Measurements from ENCODE around the gene TFRC. TPM values are rescaled to one million over a fixed set of nuclear protein-coding genes. Genes with fewer than 3 reads are reported as not detected.

The TFRC gene
- total and polyA plus RNA-seq, 3 donors from 2014 or later: 38.6 to 77.0 (median 72.1) TPM

GRCh38 chr3:196122688-196123046, 40.8 kb upstream of the TFRC start:
- Histone ChIP-seq H3K27me3 (no peaks in the 10 kb centered on the region), H3K4me1 (peaks cover 6% of the 10 kb centered on the region), H3K27ac (no peak overlapping the region), H3K4me3 (no peak overlapping the region), H3K9me3 (no peaks in the 10 kb centered on the region), H3K36me3 (ENCODE audit: low read depth, missing control alignments) (no peaks in the 10 kb centered on the region)
- DNase-seq: no peak
- TF ChIP-seq POLR2A (IDR thresholded peaks at IDR 0.05) (no peak), CTCF (IDR thresholded peaks at IDR 0.05) (no peak)
- WGBS, 2 donors: 91 to 95% methylated on average over 8 of the region's 8 CpGs
- intact Hi-C loops (cut with DNase I; ENCODE audit: low total_unique reads): no loop called here

- no peaks in the 10 kb centered on the region for H3K27me3 ChIP-seq
- peaks cover 6% of the 10 kb centered on the region for H3K4me1 ChIP-seq
- peak; percentile 59 for DNase-seq
- intact Hi-C loops (cut with DNase I; ENCODE audit: low total_unique reads): no loop called here
- WGBS, 2 donors: 61 to 79% methylated on average over 16 of the region's 16 CpGs
- H3K27ac ChIP-seq: peak overlapping the region in 1 of 2 donors; percentile 36
- H3K9me3 ChIP-seq: no peaks in the 10 kb centered on the region
- no peak overlapping the region for H3K4me3 ChIP-seq
- no peak for TF ChIP-seq POLR2A (IDR thresholded peaks at IDR 0.05)
- no peak for TF ChIP-seq CTCF (IDR thresholded peaks at IDR 0.05)
- H3K36me3 ChIP-seq (ENCODE audit: low read depth, missing control alignments): no peaks in the 10 kb centered on the region
Measured at GRCh38 chr3:196122021-196122687, 40.3 kb upstream of the TFRC start.

GRCh38 chr3:196121066-196121465, 39.2 kb upstream of the TFRC start:
- no peak overlapping the region for H3K27ac ChIP-seq
- H3K27me3 ChIP-seq: no peaks in the 10 kb centered on the region
- intact Hi-C loops (cut with DNase I; ENCODE audit: low total_unique reads): no loop called here
- H3K36me3 ChIP-seq (ENCODE audit: low read depth, missing control alignments): no peaks in the 10 kb centered on the region
- TF ChIP-seq CTCF (IDR thresholded peaks at IDR 0.05) (no peak), POLR2A (IDR thresholded peaks at IDR 0.05) (no peak)
- DNase-seq: no peak
- H3K9me3 ChIP-seq: no peaks in the 10 kb centered on the region
- H3K4me1 ChIP-seq: peaks cover 6% of the 10 kb centered on the region
- WGBS, 2 donors: 88 to 92% methylated on average over 11 of the region's 11 CpGs
- H3K4me3 ChIP-seq: no peak overlapping the region

- Histone ChIP-seq H3K4me1 (peaks cover 6% of the 10 kb centered on the region), H3K27me3 (no peaks in the 10 kb centered on the region), H3K9me3 (no peaks in the 10 kb centered on the region), H3K4me3 (no peak overlapping the region), H3K36me3 (ENCODE audit: low read depth, missing control alignments) (no peaks in the 10 kb centered on the region), H3K27ac (no peak overlapping the region)
- no peak for DNase-seq
- no peak for TF ChIP-seq CTCF (IDR thresholded peaks at IDR 0.05)
- no peak for TF ChIP-seq POLR2A (IDR thresholded peaks at IDR 0.05)
- intact Hi-C loops (cut with DNase I; ENCODE audit: low total_unique reads): no loop called here
- 39 to 46% methylated on average over 12 of the region's 14 CpGs for WGBS, 2 donors
Measured at GRCh38 chr3:196120291-196120951, 38.5 kb upstream of the TFRC start.

- Histone ChIP-seq H3K9me3 (no peaks in the 10 kb centered on the region), H3K27me3 (no peaks in the 10 kb centered on the region), H3K27ac (no peak overlapping the region), H3K4me1 (peaks cover 6% of the 10 kb centered on the region), H3K36me3 (ENCODE audit: low read depth, missing control alignments) (no peaks in the 10 kb centered on the region), H3K4me3 (no peak overlapping the region)
- intact Hi-C loops (cut with DNase I; ENCODE audit: low total_unique reads): no loop called here
- WGBS, 2 donors: 69 to 79% methylated on average over 6 of the region's 6 CpGs
- TF ChIP-seq POLR2A (IDR thresholded peaks at IDR 0.05) (no peak), CTCF (IDR thresholded peaks at IDR 0.05) (no peak)
- DNase-seq: no peak
Measured at GRCh38 chr3:196117809-196118208, 35.9 kb upstream of the TFRC start.
